CD4-positive, alpha-beta T cell treated with Interleukin-21 for 1 hour (primary cell): ENCODE data around the gene METTL17.
"Not testable (repeated sequence)": the region's sequence is repeated elsewhere in the genome, so short reads cannot be mapped to it uniquely, and the experiment has no call there.

Source experiments
- DNase-seq: peaks from one replicate; pipeline ENCODE4 v3.0.0-alpha.2; 2020

The METTL17 gene

DNA sequence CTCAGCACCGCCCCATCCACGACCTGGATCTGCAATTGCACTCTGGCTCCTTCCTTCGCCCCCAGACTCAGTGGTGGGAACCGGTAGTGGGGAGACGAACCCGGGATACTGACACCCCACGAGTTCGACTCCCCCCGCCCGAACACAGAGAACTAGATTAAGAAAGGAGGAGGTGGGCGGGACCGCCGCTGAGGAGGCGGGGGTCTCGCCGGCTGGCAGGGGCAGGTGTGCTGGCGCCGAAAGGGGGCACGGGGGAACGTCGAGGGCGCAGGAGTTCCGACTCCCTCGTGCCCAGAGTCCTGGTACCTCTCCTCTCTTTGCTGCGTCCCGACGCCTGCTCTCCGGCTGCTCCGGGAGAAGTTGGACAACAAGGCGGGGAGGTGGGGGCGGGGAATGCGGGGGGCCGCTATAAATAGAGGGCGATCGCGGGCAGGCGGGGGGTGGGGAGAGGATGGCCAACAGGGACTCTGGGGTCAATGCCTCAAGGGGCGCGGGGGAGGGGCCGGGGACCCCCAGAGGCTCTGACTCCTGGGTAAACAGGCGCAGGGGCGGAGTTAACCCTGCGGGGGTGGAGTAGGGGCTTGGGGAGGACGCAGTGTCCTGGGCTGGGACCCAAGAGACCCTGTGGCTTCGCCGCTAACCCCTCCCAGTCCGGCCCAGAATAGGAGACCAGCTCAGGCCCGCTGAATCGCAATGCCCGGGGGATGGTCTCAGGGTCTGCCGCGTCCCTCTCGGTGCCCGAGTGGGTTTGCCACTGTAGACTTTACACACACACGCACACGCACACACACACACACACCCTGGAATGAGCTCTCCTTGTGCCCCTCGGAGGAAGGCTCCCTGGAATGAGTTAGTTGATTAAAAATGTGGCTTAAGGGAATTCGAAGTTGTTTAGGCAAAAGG, 35.8 kb downstream of the METTL17 start:
- no peak for DNase-seq

DNA sequence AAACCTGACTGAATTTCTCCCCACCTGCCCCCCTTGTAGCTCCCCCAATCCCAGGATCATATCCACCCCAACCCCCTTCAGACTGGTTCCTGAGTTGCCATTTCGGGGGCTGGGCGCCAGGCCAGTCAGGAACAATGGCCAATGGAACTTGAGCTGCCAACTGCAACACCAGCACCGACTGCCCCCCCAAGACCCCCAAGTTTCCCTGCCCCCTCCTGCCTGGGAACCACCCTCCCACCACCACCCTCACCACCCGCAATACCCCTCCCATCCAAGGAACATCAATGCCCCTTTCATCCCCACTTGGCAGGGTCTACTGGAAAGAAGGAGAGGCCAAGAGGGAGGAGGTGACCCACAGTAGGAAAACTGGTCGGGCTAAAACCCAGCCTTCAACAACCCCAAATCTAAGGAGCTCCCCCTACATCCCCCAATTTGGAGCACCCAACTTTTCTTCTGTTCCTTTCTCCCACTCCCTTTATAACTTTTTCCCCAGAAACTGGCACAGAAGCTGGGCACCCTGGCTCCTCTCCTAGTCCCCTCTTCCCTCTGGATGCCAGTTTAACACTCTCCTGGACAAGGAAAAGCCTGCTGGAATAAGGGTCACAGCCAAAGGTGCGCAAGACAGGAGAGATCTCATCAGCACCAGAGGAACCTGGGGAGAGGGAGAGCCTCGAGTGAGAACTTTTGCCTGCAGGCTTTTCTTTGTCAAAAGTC, 36.7 kb downstream of the METTL17 start:
- DNase-seq: no peak

DNA sequence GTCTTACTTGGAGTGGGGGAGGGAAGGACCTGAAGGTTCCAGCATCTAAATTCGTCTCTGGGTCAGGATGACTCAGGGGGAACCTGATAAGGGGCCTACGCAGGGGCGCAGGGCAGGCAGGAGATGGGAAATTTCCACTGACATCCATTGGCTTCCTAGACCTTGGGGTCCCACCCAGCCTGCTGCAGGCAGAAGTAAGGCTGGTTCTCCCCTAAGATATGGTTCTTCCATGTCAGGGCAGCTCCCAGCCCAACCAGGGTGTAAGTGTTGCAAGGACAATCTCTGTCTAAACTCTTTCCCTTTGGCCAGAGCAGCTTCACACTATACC, 37.2 kb downstream of the METTL17 start:
- no peak for DNase-seq

- DNase-seq: no peak
Measured at GRCh38 chr14:21029917-21030316, 40.1 kb downstream of the METTL17 start, which contains the start of gene TPPP2. TSS of gene TPPP2 (plus strand) at chr14:21030217. CDS start at chr14:21030582, 365 bp downstream.

DNA sequence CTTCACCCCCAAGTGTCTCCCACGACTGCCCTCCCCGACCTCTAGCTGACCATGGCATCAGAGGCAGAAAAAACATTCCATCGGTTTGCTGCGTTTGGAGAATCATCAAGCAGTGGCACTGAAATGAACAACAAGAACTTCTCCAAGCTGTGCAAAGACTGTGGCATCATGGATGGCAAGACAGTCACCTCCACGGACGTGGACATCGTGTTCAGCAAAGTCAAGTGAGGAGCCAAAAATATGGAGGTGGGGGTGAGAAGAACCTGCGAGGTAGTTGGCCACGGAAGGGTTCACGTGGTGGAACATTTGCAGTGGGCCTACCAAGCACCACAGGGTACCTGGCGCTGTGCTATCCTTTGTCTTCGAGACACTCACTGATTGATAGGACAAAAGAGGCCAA, 40.8 kb downstream of the METTL17 start:
- no peak for DNase-seq

DNA sequence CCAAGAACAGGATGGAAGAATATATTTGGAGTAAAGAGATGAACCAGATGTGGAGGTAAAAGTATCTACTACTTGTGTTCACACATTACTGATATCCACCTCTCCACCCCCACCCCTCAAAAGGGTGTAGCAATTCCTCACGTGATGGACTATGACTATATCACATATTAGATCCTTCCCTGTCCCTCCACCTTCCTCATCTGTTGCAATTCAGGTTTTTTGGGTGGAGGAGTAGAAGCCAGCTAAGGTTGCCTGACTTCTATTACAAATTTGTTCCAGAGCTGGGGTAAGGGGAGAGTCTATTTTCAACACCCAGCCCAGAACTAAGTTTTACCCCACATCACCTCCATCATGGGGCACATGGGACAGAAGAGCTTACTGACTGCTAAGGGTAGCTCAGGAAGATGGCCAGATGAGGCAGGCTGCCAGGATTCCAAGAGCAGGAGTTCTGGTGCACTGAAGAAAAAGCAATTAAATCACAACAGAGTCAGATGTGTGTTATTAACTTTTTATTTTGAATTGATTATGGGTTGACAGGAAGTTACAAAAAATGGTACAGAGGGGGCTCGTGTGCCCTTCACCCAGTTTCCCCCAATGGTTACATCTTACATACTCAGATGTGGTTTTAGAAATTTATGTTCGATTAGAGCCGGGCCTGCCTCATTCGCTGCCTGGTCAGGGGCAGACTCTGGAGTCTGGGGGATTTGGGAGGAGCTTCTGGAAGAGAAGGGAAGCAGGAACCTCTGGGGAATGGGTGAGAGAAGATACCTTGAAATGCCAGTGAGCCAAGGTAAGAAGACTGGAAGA, 42.7 kb downstream of the METTL17 start:
- no peak for DNase-seq

DNA sequence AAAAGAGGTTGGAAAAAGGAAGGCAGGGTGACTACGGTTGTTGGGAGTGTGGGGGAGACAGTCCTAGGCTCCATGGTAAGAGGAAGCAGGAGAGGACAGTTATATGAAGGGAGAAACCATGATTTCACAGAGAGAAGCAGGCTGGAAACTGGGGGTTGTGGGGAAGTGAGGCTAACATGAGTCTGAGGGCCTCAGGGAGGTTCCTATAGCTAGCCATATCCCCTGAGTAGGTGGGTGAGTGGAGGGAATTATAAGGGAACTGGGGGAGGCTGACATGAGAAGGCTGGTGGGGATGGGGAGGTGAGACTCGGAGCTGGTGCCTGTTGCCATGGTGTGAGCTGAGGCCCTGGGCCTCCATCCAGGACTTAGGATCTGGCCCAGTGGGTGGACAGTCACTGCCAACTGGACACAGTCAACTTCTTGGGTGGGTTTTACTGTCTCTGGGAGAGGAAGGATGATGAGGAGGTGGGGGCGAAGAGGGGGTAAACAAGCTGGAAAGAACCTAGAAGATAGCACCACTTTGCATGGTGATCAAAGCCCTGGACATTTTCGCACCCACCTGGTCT, 43.4 kb downstream of the METTL17 start:
- no peak for DNase-seq

- no peak for DNase-seq
Measured at GRCh38 chr14:21034707-21035106, 44.9 kb downstream of the METTL17 start, which contains the start of gene RNASE13. TSS of gene RNASE13 (minus strand) at chr14:21034807. CDS start at chr14:21034288, 519 bp downstream.

DNA sequence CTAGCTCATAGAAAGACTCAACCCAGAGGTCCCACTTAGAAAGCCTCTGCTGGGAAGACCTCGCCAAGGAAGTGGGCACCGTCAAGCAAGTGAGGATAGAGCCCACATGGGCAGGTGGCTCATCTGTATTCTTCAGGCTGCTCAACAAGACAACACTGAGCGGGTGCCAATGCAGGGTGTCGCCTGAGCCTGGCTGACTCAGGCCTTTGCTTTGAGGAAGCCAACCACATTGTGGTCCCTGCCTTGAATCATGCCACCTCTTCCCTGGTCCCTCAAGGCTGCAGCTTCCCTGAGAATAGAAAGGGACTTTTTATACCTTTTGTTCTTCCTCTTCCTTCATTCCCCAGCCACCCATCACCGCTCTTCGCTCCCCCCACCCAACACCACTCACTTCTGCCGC, 47.0 kb downstream of the METTL17 start:
- DNase-seq: no peak

GRCh38 chr14:21037156-21037555, 47.4 kb downstream of the METTL17 start:
- no peak for DNase-seq

- DNase-seq: no peak
Measured at GRCh38 chr14:21038441-21039422, 49.0 kb downstream of the METTL17 start.

DNA sequence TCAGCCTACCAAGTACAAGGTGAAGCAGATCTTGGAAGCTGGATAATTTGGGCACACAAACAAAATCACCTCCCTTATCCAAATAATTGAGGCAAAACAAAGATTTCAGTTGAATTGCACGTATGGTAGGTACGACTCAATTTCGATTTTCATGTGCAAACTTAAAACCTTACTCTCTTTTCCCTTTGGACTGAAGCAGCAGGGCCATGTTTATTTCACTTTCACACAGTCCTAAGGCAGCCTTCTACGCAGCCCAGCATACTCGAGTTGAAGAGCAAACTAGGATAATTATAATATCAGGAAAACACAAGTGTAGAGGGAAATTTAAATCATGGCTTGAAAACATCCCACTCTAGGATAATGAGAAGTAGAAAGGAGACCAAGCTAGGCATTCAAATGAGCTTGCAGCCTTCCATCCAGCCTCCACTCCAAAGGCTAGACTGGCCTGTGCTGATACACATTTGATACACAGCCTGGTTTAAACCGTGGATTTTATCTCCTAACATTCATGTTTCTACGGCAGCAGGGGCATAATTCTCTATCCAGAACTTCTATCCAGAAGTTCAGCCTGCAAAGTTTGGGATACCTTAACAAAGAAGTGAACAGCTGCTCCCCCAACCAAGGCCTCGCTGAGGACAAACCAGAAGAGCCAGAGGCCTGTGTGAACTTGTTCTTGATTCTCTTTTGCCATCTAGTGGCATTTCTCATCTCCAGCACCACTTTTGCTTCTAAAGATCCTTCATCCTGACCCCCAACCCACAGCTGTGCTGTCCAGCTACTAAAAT, 50.0 kb downstream of the METTL17 start:
- peak; percentile 54 for DNase-seq

- no peak for DNase-seq
Measured at GRCh38 chr14:21040370-21040925, 50.7 kb downstream of the METTL17 start.

GRCh38 chr14:21040941-21041340, 51.2 kb downstream of the METTL17 start:
- DNase-seq: not testable (repeated sequence)

- DNase-seq: no peak
Measured at GRCh38 chr14:21041676-21042433, 52.1 kb downstream of the METTL17 start, which contains the start of gene RNASE7. TSS of gene RNASE7 (plus strand) at chr14:21042362. CDS start at chr14:21042993, 631 bp downstream.

- no peak for DNase-seq
Measured at GRCh38 chr14:21042918-21043317, 53.1 kb downstream of the METTL17 start.

- no peak for DNase-seq
Measured at GRCh38 chr14:21043387-21043973, 53.7 kb downstream of the METTL17 start.

DNA sequence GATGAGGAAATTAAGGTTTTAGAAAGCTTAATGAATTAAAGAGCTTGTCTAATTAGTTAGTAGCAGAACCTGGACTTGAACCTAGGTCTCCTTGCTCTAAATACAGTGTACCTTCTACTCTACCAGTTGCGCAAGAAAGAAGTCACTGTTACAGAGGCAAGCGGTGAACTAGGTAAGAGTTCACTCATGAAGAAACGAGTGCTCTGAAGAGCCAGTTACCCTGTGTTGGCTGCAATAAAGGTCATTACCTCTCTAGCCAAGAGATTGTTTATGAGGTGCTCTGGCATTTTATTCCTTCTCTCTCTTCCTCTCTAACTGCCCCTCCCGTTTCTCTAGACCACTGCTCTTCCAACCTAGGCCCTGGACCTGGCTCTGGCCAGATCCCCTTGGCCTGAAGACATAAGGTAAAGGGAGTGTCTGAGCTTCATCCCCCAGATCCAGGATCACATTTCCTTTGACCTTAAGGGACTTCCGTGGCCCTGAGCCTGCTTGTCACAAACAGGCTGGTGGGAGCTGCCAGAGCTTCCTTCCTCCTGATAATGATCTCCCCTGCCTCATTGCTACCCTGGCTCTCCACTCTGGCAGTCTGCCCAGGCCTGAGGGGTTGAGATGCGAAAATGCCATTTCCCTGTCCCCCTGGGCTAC, 54.3 kb downstream of the METTL17 start:
- peak; percentile 21 for DNase-seq
